Activated CD4-positive, alpha-beta T cell treated with anti-CD3 and anti-CD28 coated beads, Interleukin-2, amount 10 ng/mL, durations not matched to agents 7 days and 5 days (primary cell): ENCODE measurements around the gene KCNB1. TPM values are rescaled to one million over a fixed set of nuclear protein-coding genes. Genes with fewer than 3 reads are reported as not detected.

ENCODE experiments used
- CTCF ChIA-PET: fragments of 350-600 bp; sonication (Branson Sonifier 250); formaldehyde crosslinking; loops from one replicate; lab custom pipeline; 2021; ENCODE audit warnings: antibody characterized with exemption; lab: Charles Lee
- POLR2A ChIA-PET: fragments of 350-600 bp; sonication (Branson Sonifier 250); formaldehyde crosslinking; loops from one replicate; lab custom pipeline; 2021; ENCODE audit warnings: antibody characterized with exemption; lab: Charles Lee
- DNase-seq: peaks from one replicate; pipeline ENCODE4 v3.0.0-alpha.2; 2020
- H3K27ac Mint-ChIP-seq: one replicate; pipeline ENCODE4 v1.8.0; 2021; ENCODE audit warnings: mild to moderate bottlenecking, moderate library complexity, mixed read lengths
- H3K27me3 Mint-ChIP-seq: one replicate; pipeline ENCODE4 v1.8.0; 2021; ENCODE audit warnings: mixed read lengths
- H3K36me3 Mint-ChIP-seq: one replicate; pipeline ENCODE4 v1.8.0; 2021; ENCODE audit warnings: low read depth, mixed read lengths
- H3K4me1 Mint-ChIP-seq: one replicate; pipeline ENCODE4 v1.8.0; 2021; ENCODE audit warnings: mixed read lengths
- H3K4me3 Mint-ChIP-seq: one replicate; pipeline ENCODE4 v1.8.0; 2021; ENCODE audit warnings: mild to moderate bottlenecking, moderate library complexity, mixed read lengths
- H3K9me3 Mint-ChIP-seq: one replicate; pipeline ENCODE4 v1.8.0; 2021; ENCODE audit warnings: mixed read lengths
- total RNA-seq, 2 experiments: library from RNA; stranded (reverse); gene quantifications; one replicate each; pipeline ENCODE4 v1.2.3, GENCODE V29; 2021

KCNB1 gene
- total RNA-seq, 2 experiments from 2014 or later: 0.07 TPM; not detected in 1

DNA sequence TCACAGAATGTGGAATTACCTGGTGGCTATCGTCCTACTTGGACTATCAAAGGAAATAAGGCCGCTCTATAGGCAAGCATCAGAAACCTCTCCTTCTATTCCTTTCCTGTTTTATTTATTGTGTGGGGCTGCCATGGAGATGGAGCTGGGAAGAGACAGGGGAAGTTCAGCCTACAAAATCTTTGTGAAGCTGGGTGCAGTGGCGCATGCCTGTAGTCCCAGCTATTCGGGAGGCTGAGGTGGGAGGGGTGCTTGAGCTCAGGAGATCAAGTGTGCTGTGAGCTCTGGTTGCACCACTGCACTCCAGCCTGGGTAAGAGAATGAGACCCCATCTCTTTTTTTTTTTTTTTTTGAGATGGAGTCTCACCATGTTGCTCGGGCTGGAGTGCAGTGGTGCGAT lies 60.3 kb downstream of the KCNB1 start:
- Mint-ChIP-seq H3K4me1 (no peaks in the 10 kb centered on the region), H3K27ac (no peak overlapping the region), H3K4me3 (no peak overlapping the region), H3K9me3 (no peaks in the 10 kb centered on the region), H3K36me3 (no peaks in the 10 kb centered on the region), H3K27me3 (peaks cover 25% of the 10 kb centered on the region)
- ChIA-PET POLR2A (no interaction called here), CTCF (no interaction called here)
- no peak for DNase-seq

GRCh38 chr20:49420811-49421295 lies 61.6 kb downstream of the KCNB1 start:
- peaks cover 15% of the 10 kb centered on the region for H3K27me3 Mint-ChIP-seq
- H3K4me1 Mint-ChIP-seq: no peaks in the 10 kb centered on the region
- ChIA-PET POLR2A (no interaction called here), CTCF (interaction anchor here (0.5 kb wide), 1 partner anchor 526 kb away, joined by 3 read pairs; no protein-coding TSS in a partner anchor)
- H3K36me3 Mint-ChIP-seq: no peaks in the 10 kb centered on the region
- H3K27ac Mint-ChIP-seq: no peak overlapping the region
- H3K9me3 Mint-ChIP-seq: no peaks in the 10 kb centered on the region
- no peak overlapping the region for H3K4me3 Mint-ChIP-seq
- DNase-seq: no peak

- Mint-ChIP-seq H3K27me3 (peaks cover 16% of the 10 kb centered on the region), H3K4me3 (no peak overlapping the region), H3K4me1 (no peaks in the 10 kb centered on the region), H3K36me3 (no peaks in the 10 kb centered on the region), H3K9me3 (no peaks in the 10 kb centered on the region), H3K27ac (no peak overlapping the region)
- DNase-seq: no peak
- POLR2A ChIA-PET: no interaction called here
- CTCF ChIA-PET: no interaction called here
Observed at GRCh38 chr20:49420292-49420691, 62.2 kb downstream of the KCNB1 start.

GRCh38 chr20:49419785-49420184 lies 62.7 kb downstream of the KCNB1 start:
- ChIA-PET CTCF (interaction anchor here (0.6 kb wide), 1 partner anchor 96 kb away, joined by 3 read pairs; no protein-coding TSS in a partner anchor), POLR2A (no interaction called here)
- Mint-ChIP-seq H3K36me3 (no peaks in the 10 kb centered on the region), H3K27me3 (peaks cover 16% of the 10 kb centered on the region), H3K9me3 (no peaks in the 10 kb centered on the region), H3K27ac (no peak overlapping the region), H3K4me3 (no peak overlapping the region), H3K4me1 (no peaks in the 10 kb centered on the region)
- DNase-seq: no peak

DNA sequence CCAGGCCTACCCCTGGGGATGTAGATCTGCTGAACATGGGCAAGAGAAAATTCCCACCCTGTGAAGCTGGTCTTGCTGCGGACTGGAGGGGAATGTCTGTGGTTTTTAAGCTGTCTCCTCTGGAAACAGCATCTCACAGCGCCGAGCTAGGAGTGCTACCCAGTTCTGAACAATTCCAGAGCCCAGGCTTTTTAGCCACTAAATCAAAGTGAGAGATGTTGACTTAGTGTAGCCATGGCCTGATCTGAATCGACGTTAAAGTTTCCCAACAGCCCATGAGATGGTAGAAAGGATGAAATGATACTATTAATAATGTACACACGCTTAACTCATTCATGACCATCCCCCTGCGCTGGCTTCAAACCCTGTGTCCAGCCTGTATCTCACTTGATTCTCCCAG lies 63.7 kb downstream of the KCNB1 start:
- H3K27ac Mint-ChIP-seq: no peak overlapping the region
- DNase-seq: no peak
- peaks cover 17% of the 10 kb centered on the region for H3K27me3 Mint-ChIP-seq
- ChIA-PET CTCF (no interaction called here), POLR2A (no interaction called here)
- no peaks in the 10 kb centered on the region for H3K36me3 Mint-ChIP-seq
- H3K4me1 Mint-ChIP-seq: no peaks in the 10 kb centered on the region
- H3K9me3 Mint-ChIP-seq: no peaks in the 10 kb centered on the region
- no peak overlapping the region for H3K4me3 Mint-ChIP-seq

DNA sequence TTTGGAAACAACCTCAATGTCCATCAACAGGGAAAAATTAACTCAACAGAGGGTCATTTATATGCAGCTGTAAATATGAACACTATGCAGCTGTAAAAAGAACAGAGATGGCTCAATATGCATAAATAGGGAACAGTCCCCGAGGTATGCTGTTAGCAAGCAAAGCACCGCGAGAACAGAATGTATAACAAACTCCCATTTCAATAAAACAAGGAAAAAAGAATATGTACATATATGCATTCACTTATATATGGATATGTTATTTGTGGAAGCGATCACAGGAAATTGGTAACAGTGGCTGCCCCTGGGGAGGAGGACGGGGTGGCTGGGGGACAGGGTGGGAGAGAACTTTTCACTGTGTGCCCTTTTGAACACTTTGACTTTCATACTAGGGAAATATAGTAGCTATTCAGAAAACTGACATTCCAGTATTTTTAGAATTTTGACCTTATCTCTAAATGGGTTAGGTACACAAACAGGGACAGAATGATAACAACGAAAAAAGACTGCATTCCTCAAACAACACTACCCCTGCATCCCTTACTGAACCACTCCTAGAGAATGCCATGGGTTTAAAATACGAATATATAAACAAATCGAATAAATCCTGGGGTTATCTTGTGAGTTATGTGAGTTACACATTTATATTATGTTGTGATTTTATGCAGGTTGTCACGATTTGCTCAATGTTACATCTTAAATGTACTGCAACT lies 64.5 kb downstream of the KCNB1 start:
- Mint-ChIP-seq H3K27ac (no peak overlapping the region), H3K4me1 (no peaks in the 10 kb centered on the region), H3K4me3 (no peak overlapping the region), H3K9me3 (no peaks in the 10 kb centered on the region), H3K27me3 (peaks cover 20% of the 10 kb centered on the region), H3K36me3 (no peaks in the 10 kb centered on the region)
- ChIA-PET CTCF (no interaction called here), POLR2A (no interaction called here)
- no peak for DNase-seq

DNA sequence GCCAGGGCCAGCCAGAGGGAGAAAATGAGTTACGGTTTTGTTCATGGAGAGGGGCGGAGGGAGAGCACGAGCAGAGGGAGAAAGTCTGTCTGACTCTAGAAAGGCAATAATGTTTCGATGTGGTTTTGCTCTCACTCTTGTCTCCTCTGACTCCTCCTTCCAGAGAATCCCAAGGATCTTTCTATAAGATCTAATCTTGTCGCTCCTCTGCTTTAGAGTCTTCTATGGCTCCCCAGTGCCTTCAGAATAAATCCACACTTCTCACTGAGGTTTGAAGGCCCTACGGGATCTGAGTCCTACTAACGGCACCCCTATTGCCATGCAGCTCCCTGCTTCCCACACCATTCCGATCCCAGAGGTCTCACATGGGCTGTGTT lies 66.8 kb downstream of the KCNB1 start:
- Mint-ChIP-seq H3K4me3 (no peak overlapping the region), H3K27ac (no peak overlapping the region), H3K4me1 (no peaks in the 10 kb centered on the region), H3K36me3 (no peaks in the 10 kb centered on the region), H3K27me3 (peaks cover 18% of the 10 kb centered on the region), H3K9me3 (no peaks in the 10 kb centered on the region)
- ChIA-PET POLR2A (no interaction called here), CTCF (interaction anchor here (0.6 to 1.5 kb wide), 2 partner anchors 23 to 32 kb away, joined by 3 to 4 read pairs; no protein-coding TSS in a partner anchor)
- DNase-seq: no peak

DNA sequence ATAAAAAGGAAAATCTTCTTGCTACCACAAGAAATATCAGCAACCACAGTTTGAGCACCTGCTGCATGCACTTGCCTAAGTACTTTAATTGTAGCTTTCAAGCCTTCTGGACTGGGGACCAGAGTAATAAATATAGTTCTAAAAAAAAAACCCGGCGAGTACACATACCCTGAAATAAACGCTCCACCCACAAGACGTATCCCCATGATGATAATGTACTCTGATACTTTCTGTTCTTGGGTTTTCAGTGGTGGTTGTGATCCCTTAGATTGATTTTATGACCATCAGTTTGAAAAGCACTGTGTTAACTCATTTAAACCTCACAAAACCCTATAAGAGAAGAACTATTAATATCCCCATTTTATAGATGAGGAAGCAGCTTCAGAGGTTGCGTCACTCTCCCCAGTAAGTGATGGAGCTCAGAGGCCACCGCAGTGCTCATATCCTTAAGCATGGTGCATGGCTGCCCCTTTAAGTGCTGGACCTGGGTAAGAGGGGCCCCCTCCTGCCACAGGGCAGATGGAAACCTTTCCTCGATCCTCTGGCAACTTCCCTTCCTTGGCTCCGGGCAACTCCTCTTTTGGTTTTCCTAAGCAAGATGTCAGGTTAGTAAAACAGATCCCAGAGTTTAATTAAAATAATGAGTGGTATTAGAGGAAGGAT lies 67.3 kb downstream of the KCNB1 start:
- peaks cover 18% of the 10 kb centered on the region for H3K27me3 Mint-ChIP-seq
- H3K27ac Mint-ChIP-seq: no peak overlapping the region
- H3K36me3 Mint-ChIP-seq: no peaks in the 10 kb centered on the region
- DNase-seq: no peak
- POLR2A ChIA-PET: no interaction called here
- CTCF ChIA-PET: interaction anchor here (0.5 to 1.5 kb wide), 3 partner anchors 24 to 1520 kb away, joined by 3 to 4 read pairs (median 3); no protein-coding TSS in a partner anchor
- H3K4me3 Mint-ChIP-seq: no peak overlapping the region
- H3K4me1 Mint-ChIP-seq: no peaks in the 10 kb centered on the region
- H3K9me3 Mint-ChIP-seq: no peaks in the 10 kb centered on the region

DNA sequence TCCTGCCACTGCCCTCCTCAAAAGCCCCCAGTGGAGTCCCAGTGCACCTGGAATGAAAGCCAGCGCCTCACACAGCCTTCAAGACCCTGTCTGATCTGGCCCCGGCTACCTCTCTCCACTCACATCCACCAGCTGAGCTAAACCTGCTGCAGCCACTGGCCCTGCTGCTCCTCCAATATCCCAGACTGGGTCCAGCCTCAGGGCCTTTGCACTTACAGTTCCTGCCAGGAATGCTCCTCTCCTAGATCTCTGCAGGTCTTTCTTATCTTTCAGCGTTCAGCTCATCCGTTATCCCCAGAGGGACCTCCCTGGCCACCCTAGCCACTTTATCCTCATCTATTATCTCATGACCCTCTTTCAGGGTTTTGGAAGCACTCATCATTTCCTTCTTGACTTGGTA lies 68.8 kb downstream of the KCNB1 start:
- DNase-seq: no peak
- H3K9me3 Mint-ChIP-seq: no peaks in the 10 kb centered on the region
- H3K36me3 Mint-ChIP-seq: no peaks in the 10 kb centered on the region
- ChIA-PET CTCF (no interaction called here), POLR2A (no interaction called here)
- H3K27ac Mint-ChIP-seq: no peak overlapping the region
- peaks cover 18% of the 10 kb centered on the region for H3K27me3 Mint-ChIP-seq
- H3K4me1 Mint-ChIP-seq: no peaks in the 10 kb centered on the region
- no peak overlapping the region for H3K4me3 Mint-ChIP-seq

- DNase-seq: no peak
- Mint-ChIP-seq H3K27ac (no peak overlapping the region), H3K27me3 (peaks cover 18% of the 10 kb centered on the region), H3K9me3 (no peaks in the 10 kb centered on the region), H3K4me1 (no peaks in the 10 kb centered on the region), H3K36me3 (no peaks in the 10 kb centered on the region), H3K4me3 (no peak overlapping the region)
- ChIA-PET POLR2A (no interaction called here), CTCF (no interaction called here)
Observed at GRCh38 chr20:49412953-49413352, 69.5 kb downstream of the KCNB1 start.

- Mint-ChIP-seq H3K27ac (no peak overlapping the region), H3K4me1 (no peaks in the 10 kb centered on the region), H3K9me3 (no peaks in the 10 kb centered on the region), H3K4me3 (no peak overlapping the region), H3K36me3 (no peaks in the 10 kb centered on the region), H3K27me3 (peaks cover 17% of the 10 kb centered on the region)
- DNase-seq: no peak
- ChIA-PET CTCF (interaction anchor here (0.5 to 1.5 kb wide), 2 partner anchors 14 to 63 kb away, joined by 4 to 6 read pairs; no protein-coding TSS in a partner anchor), POLR2A (no interaction called here)
Observed at GRCh38 chr20:49412254-49412653, 70.2 kb downstream of the KCNB1 start.

GRCh38 chr20:49411221-49411925 lies 71.1 kb downstream of the KCNB1 start:
- CTCF ChIA-PET: interaction anchor here (0.9 to 1.5 kb wide), 2 partner anchors 64 to 73 kb away, joined by 3 to 4 read pairs; no protein-coding TSS in a partner anchor
- no peak for DNase-seq
- no peaks in the 10 kb centered on the region for H3K9me3 Mint-ChIP-seq
- POLR2A ChIA-PET: no interaction called here
- H3K4me3 Mint-ChIP-seq: no peak overlapping the region
- H3K27ac Mint-ChIP-seq: no peak overlapping the region
- H3K27me3 Mint-ChIP-seq: peaks cover 17% of the 10 kb centered on the region
- no peaks in the 10 kb centered on the region for H3K4me1 Mint-ChIP-seq
- no peaks in the 10 kb centered on the region for H3K36me3 Mint-ChIP-seq
